ENCODE results near the gene CCL14.

- TF ChIP-seq CTCF (IDR thresholded peaks at IDR 0.05; ENCODE audit: insufficient read depth, low read depth, low read length) = no peak
- TF ChIP-seq EZH2 (IDR thresholded peaks at IDR 0.05; ENCODE audit: insufficient read depth, low read length) = no peak
Measured at GRCh38 chr17:35942588-35943186, 43.8 kb downstream of the CCL14 start.

Measured in astrocyte (in vitro differentiated cells and primary cell).